Nephron (organoid): ENCODE data around the gene ZIC2.
A peak's percentile ranks its signal among the peaks of the same experiment; 100 is the strongest.

Experiments
- H3K27ac Mint-ChIP-seq, 3 experiments: 2 replicates each; pipeline ENCODE4 v1.8.0; 2020; ENCODE audit warnings: mixed read lengths in 3 of 3, mild to moderate bottlenecking in 2 of 3, moderate library complexity in 1 of 3
- H3K27me3 Mint-ChIP-seq: 2 replicates; pipeline ENCODE4 v1.8.0; 2021; ENCODE audit warnings: low read depth, mild to moderate bottlenecking, moderate library complexity, mixed read lengths
- H3K36me3 Mint-ChIP-seq: 2 replicates; pipeline ENCODE4 v1.8.0; 2020; ENCODE audit warnings: low read depth, mixed read lengths
- H3K4me1 Mint-ChIP-seq: 2 replicates; pipeline ENCODE4 v1.8.0; 2020; ENCODE audit warnings: mixed read lengths
- H3K4me3 Mint-ChIP-seq, 3 experiments: 2 replicates each; pipeline ENCODE4 v1.8.0; 2020; ENCODE audit warnings: mild to moderate bottlenecking in 3 of 3, mixed read lengths in 3 of 3, moderate library complexity in 2 of 3
- H3K9me3 Mint-ChIP-seq: 2 replicates; pipeline ENCODE4 v1.8.0; 2020; ENCODE audit warnings: mixed read lengths
- TF ChIP-seq, protein P1 (sequence below), 3 experiments: fragments of 200-600 bp; sonication (generic); IDR thresholded peaks; one replicate each; pipeline ENCODE4 v1.5.0; 2021; ENCODE audit warnings: antibody characterized with exemption in 3 of 3; ENCODE audit not compliant: unreplicated experiment in 3 of 3

ZIC2 gene

GRCh38 chr13:99970651-99971575 is 10.7 kb upstream of the ZIC2 start:
- Mint-ChIP-seq H3K27me3 (peaks cover 88% of the 10 kb centered on the region), H3K9me3 (no peaks in the 10 kb centered on the region), H3K27ac (peak overlapping the region in 2 of 3 experiments; percentile 63 to 75), H3K36me3 (peaks cover 3% of the 10 kb centered on the region), H3K4me3 (peak overlapping the region; percentile 77 to 85 (median 78)), H3K4me1 (peaks cover 23% of the 10 kb centered on the region)
- TF ChIP-seq, protein P1, sequence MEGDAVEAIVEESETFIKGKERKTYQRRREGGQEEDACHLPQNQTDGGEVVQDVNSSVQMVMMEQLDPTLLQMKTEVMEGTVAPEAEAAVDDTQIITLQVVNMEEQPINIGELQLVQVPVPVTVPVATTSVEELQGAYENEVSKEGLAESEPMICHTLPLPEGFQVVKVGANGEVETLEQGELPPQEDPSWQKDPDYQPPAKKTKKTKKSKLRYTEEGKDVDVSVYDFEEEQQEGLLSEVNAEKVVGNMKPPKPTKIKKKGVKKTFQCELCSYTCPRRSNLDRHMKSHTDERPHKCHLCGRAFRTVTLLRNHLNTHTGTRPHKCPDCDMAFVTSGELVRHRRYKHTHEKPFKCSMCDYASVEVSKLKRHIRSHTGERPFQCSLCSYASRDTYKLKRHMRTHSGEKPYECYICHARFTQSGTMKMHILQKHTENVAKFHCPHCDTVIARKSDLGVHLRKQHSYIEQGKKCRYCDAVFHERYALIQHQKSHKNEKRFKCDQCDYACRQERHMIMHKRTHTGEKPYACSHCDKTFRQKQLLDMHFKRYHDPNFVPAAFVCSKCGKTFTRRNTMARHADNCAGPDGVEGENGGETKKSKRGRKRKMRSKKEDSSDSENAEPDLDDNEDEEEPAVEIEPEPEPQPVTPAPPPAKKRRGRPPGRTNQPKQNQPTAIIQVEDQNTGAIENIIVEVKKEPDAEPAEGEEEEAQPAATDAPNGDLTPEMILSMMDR (IDR thresholded peaks at IDR 0.05; ENCODE audit: unreplicated experiment in 3 of 3), result no peak

DNA sequence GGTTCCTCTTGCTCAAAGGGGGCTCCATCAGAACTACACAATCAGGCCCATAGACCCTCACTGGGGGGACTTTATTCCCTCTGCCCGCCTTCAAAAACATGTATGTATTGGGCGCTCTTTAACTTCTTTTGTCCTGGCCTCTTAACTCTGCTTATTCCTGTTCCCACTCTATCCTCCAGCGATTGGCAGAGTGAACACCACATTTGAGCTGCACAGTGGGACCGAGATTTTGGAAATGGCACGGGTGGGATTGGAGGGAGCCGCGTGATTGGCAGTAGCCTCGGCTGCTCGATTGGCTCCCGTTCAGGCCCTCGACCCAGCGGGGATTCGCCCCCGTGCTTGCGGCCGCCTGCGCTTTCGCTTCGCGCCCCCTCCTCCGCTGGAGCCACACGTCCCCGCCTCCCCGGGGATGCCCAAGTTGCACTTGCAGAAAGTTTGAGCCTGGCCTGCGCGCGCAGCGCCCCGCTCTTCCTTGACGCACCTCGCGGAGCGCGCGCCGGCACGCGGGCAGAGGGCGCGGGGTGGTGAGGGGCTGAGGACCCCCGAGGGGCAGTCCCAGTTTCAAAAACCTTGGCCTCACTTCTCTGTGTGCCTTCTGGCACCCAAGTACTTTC is 9.9 kb upstream of the ZIC2 start, which contains the start of gene ZIC5:
ZIC5 (minus strand) TSS at position 192 of the 614 bp plus-strand sequence; CDS start at position 28, 164 bp downstream.
- Mint-ChIP-seq H3K4me1 (peaks cover 23% of the 10 kb centered on the region), H3K27ac (peak within 1 kb of the TSS in 2 of 3 experiments; percentile 63 to 75), H3K9me3 (no peaks in the 10 kb centered on the region), H3K4me3 (peak within 1 kb of the TSS; percentile 77 to 85 (median 78)), H3K27me3 (peaks cover 88% of the 10 kb centered on the region), H3K36me3 (peaks cover 3% of the 10 kb centered on the region)
- TF ChIP-seq, protein P1 (IDR thresholded peaks at IDR 0.05; ENCODE audit: unreplicated experiment in 3 of 3), result no peak

DNA sequence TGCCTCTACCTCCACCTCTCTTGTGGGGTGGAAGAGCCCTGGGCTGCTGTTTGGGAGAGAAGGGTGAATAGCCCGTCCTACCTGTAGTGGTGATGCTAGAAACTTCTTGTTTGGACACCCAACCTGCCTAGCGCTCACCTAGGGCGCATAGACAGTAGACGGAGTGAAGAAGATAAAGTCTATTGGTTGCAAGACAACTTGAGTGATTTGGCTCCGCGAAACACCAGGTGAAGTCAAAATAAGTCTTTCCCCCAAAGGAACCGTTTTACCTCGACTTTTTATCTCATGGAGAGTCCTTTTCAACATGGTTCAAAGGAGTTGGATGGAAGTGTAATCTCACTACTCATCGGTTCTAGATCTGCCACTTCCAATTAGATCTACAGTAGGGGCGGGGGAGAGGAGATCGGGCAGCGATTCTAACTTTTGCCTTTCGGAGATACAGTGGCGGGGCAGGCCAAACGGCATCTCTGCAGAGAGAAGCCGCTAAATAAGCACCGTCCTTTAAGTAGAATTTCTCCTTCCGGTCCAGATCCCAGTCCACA is 9.3 kb upstream of the ZIC2 start:
- H3K36me3 Mint-ChIP-seq, result peaks cover 3% of the 10 kb centered on the region
- H3K4me1 Mint-ChIP-seq, result peaks cover 23% of the 10 kb centered on the region
- TF ChIP-seq, protein P1 (IDR thresholded peaks at IDR 0.05; ENCODE audit: unreplicated experiment in 3 of 3), result no peak
- no peaks in the 10 kb centered on the region for H3K9me3 Mint-ChIP-seq
- peaks cover 88% of the 10 kb centered on the region for H3K27me3 Mint-ChIP-seq
- H3K27ac Mint-ChIP-seq, result no peak overlapping the region
- H3K4me3 Mint-ChIP-seq, result peak overlapping the region; percentile 21 to 77 (median 66)

DNA sequence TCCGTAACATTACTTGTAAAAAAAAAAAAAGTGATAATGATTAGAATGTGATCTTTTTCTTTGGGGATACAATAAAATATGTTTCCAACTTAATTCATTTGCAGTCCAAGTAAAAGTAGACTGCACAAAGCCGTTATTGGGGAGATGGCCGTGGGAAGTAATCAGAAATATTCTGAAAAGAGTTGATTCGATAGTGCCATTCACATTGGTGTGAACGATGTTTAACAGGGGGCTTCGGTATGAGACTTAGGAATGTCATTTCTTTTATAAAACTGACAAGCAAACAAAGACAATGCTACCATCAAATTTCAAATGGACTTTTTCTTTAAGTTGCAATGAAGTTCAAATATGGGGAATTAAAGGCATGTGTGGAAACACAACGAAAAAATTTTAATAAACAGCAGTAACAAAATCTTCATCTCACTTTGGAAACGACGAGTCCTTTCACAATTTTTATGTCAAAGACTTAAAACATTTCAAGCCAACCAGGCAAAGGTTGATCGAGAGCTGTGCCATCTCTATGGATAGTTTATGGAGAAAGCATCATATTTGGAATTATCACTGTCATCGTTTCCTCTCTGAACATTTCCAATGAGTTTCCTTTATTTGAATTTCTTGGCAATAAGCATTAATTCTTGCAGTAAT is 8.3 kb upstream of the ZIC2 start:
- peaks cover 16% of the 10 kb centered on the region for H3K4me1 Mint-ChIP-seq
- peak overlapping the region in 1 of 3 experiments; percentile 8 for H3K4me3 Mint-ChIP-seq
- H3K27me3 Mint-ChIP-seq, result peaks cover 90% of the 10 kb centered on the region
- H3K9me3 Mint-ChIP-seq, result no peaks in the 10 kb centered on the region
- H3K27ac Mint-ChIP-seq, result no peak overlapping the region
- H3K36me3 Mint-ChIP-seq, result peaks cover 3% of the 10 kb centered on the region
- TF ChIP-seq, protein P1 (IDR thresholded peaks at IDR 0.05; ENCODE audit: unreplicated experiment in 3 of 3), result no peak

DNA sequence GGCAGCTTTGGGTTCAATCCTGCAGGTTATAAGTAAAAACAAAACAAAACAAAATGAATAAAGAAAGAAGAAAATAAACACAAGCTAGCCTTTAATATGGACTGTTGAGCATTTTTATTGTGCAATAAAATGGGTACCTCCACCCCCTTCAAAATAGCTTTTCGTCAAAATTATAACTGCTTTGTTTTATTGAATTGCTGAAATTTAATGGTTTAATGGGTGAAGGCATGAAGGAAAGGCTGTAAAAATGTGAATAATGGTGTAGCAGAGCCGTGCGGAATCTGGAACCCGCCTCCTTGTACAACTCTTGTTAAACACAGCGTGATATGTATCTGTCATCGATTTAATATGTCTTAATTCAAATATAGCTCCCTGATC is 7.8 kb upstream of the ZIC2 start:
- no peaks in the 10 kb centered on the region for H3K9me3 Mint-ChIP-seq
- H3K27ac Mint-ChIP-seq, result no peak overlapping the region
- H3K4me3 Mint-ChIP-seq, result peak overlapping the region in 1 of 3 experiments; percentile 8
- H3K36me3 Mint-ChIP-seq, result peaks cover 3% of the 10 kb centered on the region
- TF ChIP-seq, protein P1 (IDR thresholded peaks at IDR 0.05; ENCODE audit: unreplicated experiment in 3 of 3), result no peak
- H3K27me3 Mint-ChIP-seq, result peaks cover 91% of the 10 kb centered on the region
- H3K4me1 Mint-ChIP-seq, result peaks cover 18% of the 10 kb centered on the region
